ENCODE results near the gene TAAR8.

DNA sequence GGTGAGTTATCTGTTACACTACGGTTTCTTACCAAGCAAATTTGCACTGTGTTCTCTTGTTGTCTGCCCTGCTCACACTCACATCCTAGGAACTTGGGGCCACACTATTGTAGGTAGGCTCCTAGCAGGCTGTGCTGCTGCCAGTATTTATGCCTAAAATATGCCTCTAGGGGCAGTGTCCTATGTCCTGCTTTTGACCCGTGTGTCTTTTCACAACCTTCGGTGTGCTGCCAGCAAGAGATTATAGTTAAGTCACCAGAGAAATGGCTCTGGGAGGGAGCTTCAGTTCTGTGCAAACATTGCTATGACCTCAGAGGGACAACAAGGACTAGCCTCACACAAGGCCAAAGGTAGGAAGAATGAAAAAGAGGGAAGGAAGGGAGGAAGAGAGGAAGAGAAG, 46.0 kb downstream of the TAAR8 start:
- TF ChIP-seq CTCF (IDR thresholded peaks at IDR 0.05; ENCODE audit: low read depth, low read length) (peak; percentile 44), POLR2A (IDR thresholded peaks at IDR 0.05; ENCODE audit: extremely low read depth, insufficient read length) (no peak), MYC (IDR thresholded peaks at IDR 0.05; ENCODE audit: low read depth, low read length) (no peak)
- TF ChIP-seq, protein P1, sequence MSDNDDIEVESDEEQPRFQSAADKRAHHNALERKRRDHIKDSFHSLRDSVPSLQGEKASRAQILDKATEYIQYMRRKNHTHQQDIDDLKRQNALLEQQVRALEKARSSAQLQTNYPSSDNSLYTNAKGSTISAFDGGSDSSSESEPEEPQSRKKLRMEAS (IDR thresholded peaks at IDR 0.05; ENCODE audit: low read depth, low read length): no peak
